Sigmoid colon (tissue), 7 donors: ENCODE measurements around the gene MYBBP1A. TPM values are rescaled to one million over a fixed set of nuclear protein-coding genes. Genes with fewer than 3 reads are reported as not detected.

Experiments used
- DNase-seq: peaks from one replicate; pipeline ENCODE4 v3.0.0-alpha.2; 2019
- H3K27ac ChIP-seq, 4 donors: fragments of 200-600 bp; sonication (generic); one replicate each; pipeline ENCODE4 v1.5.1; 2016 to 2019; ENCODE audit warnings: mild to moderate bottlenecking in 1 of 4
- H3K27me3 ChIP-seq, 3 donors: fragments of 200-600 bp; sonication (generic); one replicate each; pipeline ENCODE4 v1.5.1; 2019; ENCODE audit warnings: mild to moderate bottlenecking in 1 of 3
- H3K36me3 ChIP-seq, 4 donors: fragments of 200-600 bp; sonication (generic); one replicate each; pipeline ENCODE4 v1.5.1; 2016 to 2019
- H3K4me1 ChIP-seq, 4 donors: fragments of 200-600 bp; sonication (generic); one replicate each; pipeline ENCODE4 v1.5.1; 2017 to 2019
- H3K4me3 ChIP-seq, 4 donors: fragments of 200-600 bp; sonication (generic); one replicate each; pipeline ENCODE4 v1.5.1; 2017 to 2019; ENCODE audit warnings: mild to moderate bottlenecking in 2 of 4, moderate library complexity in 1 of 4
- H3K9me3 ChIP-seq, 4 donors: fragments of 200-600 bp in 3 of 4; sonication (generic) in 3 of 4; one replicate each; pipeline versions ENCODE4 v1.5.1 to v1.6.1; 2013 to 2019
- EP300 ChIP-seq, 4 donors: sonication (generic); formaldehyde crosslinking; IDR thresholded peaks; one replicate each; pipeline ENCODE4 v1.6.1; 2017; ENCODE audit warnings: antibody characterized with exemption in 4 of 4
- POLR2A ChIP-seq, 2 donors: fragments of 450-650 bp; IDR thresholded peaks; one replicate each; pipeline ENCODE4 v1.6.1; 2016; ENCODE audit warnings: antibody characterized with exemption in 2 of 2, mild to moderate bottlenecking in 2 of 2, moderate library complexity in 2 of 2
- POLR2AphosphoS5 ChIP-seq, 4 donors: sonication (generic); formaldehyde crosslinking; IDR thresholded peaks; one replicate each; pipeline ENCODE4 v1.6.1; 2017; ENCODE audit warnings: antibody characterized with exemption in 4 of 4
- WGBS, 2 donors: extraction: QIAGEN DNeasy Blood & Tissue Kit; methylation state at CpG; one replicate each; pipeline ENCODE4 v1.1.7; 2013; 5-methylcytosine and 5-hydroxymethylcytosine counted together
- intact Hi-C: fragments of 100-400 bp; cut with DNase I; formaldehyde crosslinking; loops from one replicate; pipeline ENCODE4 v1.15.1; 2023
- polyA plus RNA-seq, 3 donors: library from polyadenylated mRNA; stranded (reverse); fragments of 200-250 nt; gene quantifications; one replicate each; pipeline ENCODE4 v1.2.3, GENCODE V29; 2013
- total RNA-seq, 4 donors: library from RNA; depleted of rRNA; stranded (reverse); fragments of >200 nt; gene quantifications; one replicate each; pipeline ENCODE4 v1.1.0, GENCODE V29; 2016
- TF ChIP-seq, protein P1 (sequence below), 4 experiments: fragments of 450-650 bp in 3 of 4; fragments of 200-600 bp in 1 of 4; IDR thresholded peaks; one replicate each; pipeline ENCODE4 v1.5.1; 2016 to 2019; ENCODE audit warnings: antibody characterized with exemption in 4 of 4, mild to moderate bottlenecking in 3 of 4, moderate library complexity in 2 of 4
- donor health status: healthy with polysubstance abuse.
- donor health status: Bipolar disorder and iron deficiency.
- donor health status: healthy.

Gene MYBBP1A
- total and polyA plus RNA-seq, 7 donors: 6.6 to 44.5 (median 25.8) TPM

DNA sequence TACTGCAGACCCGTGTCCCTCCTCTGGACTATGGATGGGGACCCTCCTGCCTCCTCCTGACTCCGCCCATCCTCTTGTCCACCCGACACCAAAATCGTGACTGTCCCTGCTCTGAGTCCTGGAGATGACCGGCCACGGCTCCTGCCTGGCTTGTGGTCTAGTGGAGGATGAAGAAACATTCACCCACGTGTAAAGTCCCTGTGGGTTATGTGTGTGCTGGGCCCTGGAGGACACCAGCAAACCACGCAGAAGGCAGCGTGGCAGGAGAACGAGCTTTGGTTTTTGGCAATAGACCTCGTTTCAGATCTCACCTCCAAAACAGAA, 44.6 kb downstream of the MYBBP1A start:
- peaks cover 0 to 4% (median 0%) of the 10 kb centered on the region in 4 donors for H3K4me1 ChIP-seq
- TF ChIP-seq, protein P1, sequence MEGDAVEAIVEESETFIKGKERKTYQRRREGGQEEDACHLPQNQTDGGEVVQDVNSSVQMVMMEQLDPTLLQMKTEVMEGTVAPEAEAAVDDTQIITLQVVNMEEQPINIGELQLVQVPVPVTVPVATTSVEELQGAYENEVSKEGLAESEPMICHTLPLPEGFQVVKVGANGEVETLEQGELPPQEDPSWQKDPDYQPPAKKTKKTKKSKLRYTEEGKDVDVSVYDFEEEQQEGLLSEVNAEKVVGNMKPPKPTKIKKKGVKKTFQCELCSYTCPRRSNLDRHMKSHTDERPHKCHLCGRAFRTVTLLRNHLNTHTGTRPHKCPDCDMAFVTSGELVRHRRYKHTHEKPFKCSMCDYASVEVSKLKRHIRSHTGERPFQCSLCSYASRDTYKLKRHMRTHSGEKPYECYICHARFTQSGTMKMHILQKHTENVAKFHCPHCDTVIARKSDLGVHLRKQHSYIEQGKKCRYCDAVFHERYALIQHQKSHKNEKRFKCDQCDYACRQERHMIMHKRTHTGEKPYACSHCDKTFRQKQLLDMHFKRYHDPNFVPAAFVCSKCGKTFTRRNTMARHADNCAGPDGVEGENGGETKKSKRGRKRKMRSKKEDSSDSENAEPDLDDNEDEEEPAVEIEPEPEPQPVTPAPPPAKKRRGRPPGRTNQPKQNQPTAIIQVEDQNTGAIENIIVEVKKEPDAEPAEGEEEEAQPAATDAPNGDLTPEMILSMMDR (IDR thresholded peaks at IDR 0.05): no peak
- H3K9me3 ChIP-seq: no peaks in the 10 kb centered on the region
- no peaks in the 10 kb centered on the region for H3K36me3 ChIP-seq
- intact Hi-C loops: no loop called here
- 76 to 85% methylated on average over 11 of the region's 11 CpGs for WGBS, 2 donors
- DNase-seq: peak; percentile 47
- H3K27me3 ChIP-seq: peaks cover 0 to 18% (median 0%) of the 10 kb centered on the region in 3 donors
- H3K27ac ChIP-seq: peak overlapping the region in 2 of 4 donors; percentile 25 to 66
- H3K4me3 ChIP-seq: no peak overlapping the region

DNA sequence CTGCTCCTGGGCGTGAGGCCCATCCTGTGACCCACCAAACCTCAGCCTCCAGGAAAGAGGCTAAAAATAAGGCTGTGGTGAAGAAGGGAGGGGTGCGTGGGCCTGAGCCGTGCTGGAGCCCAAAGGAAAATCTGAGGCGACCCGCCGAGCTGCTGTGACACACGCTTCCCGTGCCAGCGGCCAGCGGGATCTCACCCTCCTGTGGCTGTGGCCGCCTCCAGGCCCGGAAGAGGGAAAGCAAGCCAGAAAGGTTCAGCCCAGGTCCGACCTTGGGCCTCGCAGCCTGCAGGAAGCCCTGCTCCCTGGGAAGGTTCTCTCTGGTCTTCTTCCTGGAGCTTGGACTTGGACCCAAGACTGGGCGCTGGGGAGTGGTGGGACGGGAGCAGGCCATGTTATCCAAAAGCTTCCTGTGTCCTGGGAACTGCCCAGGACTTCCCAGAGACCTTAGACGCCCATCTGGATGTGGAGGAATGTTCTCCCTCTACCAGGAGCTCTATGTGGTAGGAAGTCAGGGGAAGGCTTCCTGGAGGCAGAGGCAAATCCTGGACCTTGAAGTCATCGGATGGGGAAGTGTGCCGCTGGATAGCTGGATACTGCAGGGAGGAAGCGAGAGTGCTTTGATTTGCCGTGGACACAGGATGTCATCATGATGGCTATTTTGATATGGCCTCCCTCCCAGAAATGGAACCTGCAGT, 45.1 kb downstream of the MYBBP1A start:
- DNase-seq: peak; percentile 55
- H3K36me3 ChIP-seq: no peaks in the 10 kb centered on the region
- H3K9me3 ChIP-seq: no peaks in the 10 kb centered on the region
- peaks cover 0 to 24% (median 0%) of the 10 kb centered on the region in 3 donors for H3K27me3 ChIP-seq
- no peak for TF ChIP-seq EP300 (IDR thresholded peaks at IDR 0.05)
- TF ChIP-seq, protein P1 (IDR thresholded peaks at IDR 0.05): no peak
- TF ChIP-seq POLR2A (IDR thresholded peaks at IDR 0.05): no peak
- TF ChIP-seq POLR2AphosphoS5 (IDR thresholded peaks at IDR 0.05): no peak
- peaks cover 0 to 4% (median 0%) of the 10 kb centered on the region in 4 donors for H3K4me1 ChIP-seq
- no peak overlapping the region for H3K4me3 ChIP-seq
- 75 to 89% methylated on average over 21 of the region's 21 CpGs for WGBS, 2 donors
- peak overlapping the region in 3 of 4 donors; percentile 16 to 66 (median 25) for H3K27ac ChIP-seq
- intact Hi-C loops: no loop called here

DNA sequence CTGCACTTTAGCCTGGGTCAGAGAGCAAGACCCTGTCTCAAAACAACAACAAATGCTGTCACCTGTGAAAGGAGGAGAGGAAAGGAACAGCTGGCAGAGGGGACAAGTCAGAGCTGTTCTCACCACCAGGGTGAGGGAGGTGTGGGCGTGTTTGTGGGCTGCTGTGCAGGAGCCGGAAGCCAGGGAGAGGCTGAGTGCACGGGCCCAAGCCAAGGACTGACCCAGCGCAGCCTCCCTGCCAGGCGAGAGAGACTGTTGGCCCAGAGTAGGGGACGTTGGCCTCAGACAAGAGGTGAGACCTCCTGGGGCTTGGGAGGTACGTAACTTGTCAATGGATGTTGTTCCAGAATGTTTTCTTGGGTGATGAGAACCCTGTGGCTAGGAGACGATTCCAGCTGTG, 45.8 kb downstream of the MYBBP1A start:
- no peaks in the 10 kb centered on the region for H3K36me3 ChIP-seq
- DNase-seq: peak; percentile 54
- TF ChIP-seq POLR2AphosphoS5 (IDR thresholded peaks at IDR 0.05) (no peak), POLR2A (IDR thresholded peaks at IDR 0.05) (no peak), EP300 (IDR thresholded peaks at IDR 0.05) (no peak)
- TF ChIP-seq, protein P1 (IDR thresholded peaks at IDR 0.05): no peak
- peaks cover 0 to 30% (median 4%) of the 10 kb centered on the region in 3 donors for H3K27me3 ChIP-seq
- peaks cover 0 to 4% (median 0%) of the 10 kb centered on the region in 4 donors for H3K4me1 ChIP-seq
- 44 to 69% methylated on average over 8 of the region's 8 CpGs for WGBS, 2 donors
- intact Hi-C loops: no loop called here
- no peak overlapping the region for H3K4me3 ChIP-seq
- peak overlapping the region in 3 of 4 donors; percentile 16 to 66 (median 25) for H3K27ac ChIP-seq
- no peaks in the 10 kb centered on the region for H3K9me3 ChIP-seq

DNA sequence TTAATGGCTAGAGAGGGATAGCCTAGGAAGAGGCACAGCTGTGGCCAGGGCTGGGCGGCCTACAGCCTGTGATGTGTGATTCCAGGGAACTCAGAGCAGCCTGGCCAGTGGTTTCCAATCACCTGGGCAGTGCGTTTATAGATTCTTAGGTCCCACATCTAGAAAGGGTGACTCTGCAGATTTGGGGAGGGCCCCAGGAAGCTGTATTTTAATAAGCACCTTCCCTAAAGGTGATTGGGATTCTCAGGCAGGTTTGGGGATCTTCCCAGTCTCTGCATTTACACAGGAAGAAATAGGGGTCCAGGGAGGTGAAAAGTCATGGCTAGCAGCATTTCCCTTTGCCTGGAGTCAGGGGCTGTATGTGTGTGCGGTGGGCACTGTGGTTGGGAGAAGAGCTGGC, 47.0 kb downstream of the MYBBP1A start:
- H3K4me1 ChIP-seq: peaks cover 0 to 4% (median 0%) of the 10 kb centered on the region in 4 donors
- H3K4me3 ChIP-seq: no peak overlapping the region
- intact Hi-C loops: no loop called here
- WGBS, 2 donors: 87 to 93% methylated on average over 3 of the region's 3 CpGs
- H3K9me3 ChIP-seq: no peaks in the 10 kb centered on the region
- DNase-seq: no peak
- H3K36me3 ChIP-seq: no peaks in the 10 kb centered on the region
- peaks cover 0 to 42% (median 13%) of the 10 kb centered on the region in 3 donors for H3K27me3 ChIP-seq
- peak overlapping the region in 1 of 4 donors; percentile 21 for H3K27ac ChIP-seq
- TF ChIP-seq EP300 (IDR thresholded peaks at IDR 0.05) (no peak), POLR2A (IDR thresholded peaks at IDR 0.05) (no peak), POLR2AphosphoS5 (IDR thresholded peaks at IDR 0.05) (no peak)
- TF ChIP-seq, protein P1 (IDR thresholded peaks at IDR 0.05): no peak
